Dendritic cell treated with granulocyte-macrophage colony-stimulating factor and Interleukin-4, amounts not matched to agents 40 ng/mL and 50 ng/mL, for 4 days (primary cell): Measurements from ENCODE around the gene ST6GALNAC6.
A peak's percentile ranks its signal among the peaks of the same experiment; 100 is the strongest.

ENCODE experiments used
- H3K27ac Mint-ChIP-seq: one replicate; pipeline ENCODE4 v1.8.0; 2022; ENCODE audit warnings: mild to moderate bottlenecking, mixed read lengths
- H3K27me3 Mint-ChIP-seq: one replicate; pipeline ENCODE4 v1.8.0; 2022; ENCODE audit warnings: mild to moderate bottlenecking, mixed read lengths
- H3K36me3 Mint-ChIP-seq: one replicate; pipeline ENCODE4 v1.8.0; 2022; ENCODE audit warnings: low read depth, mixed read lengths
- H3K4me1 Mint-ChIP-seq: one replicate; pipeline ENCODE4 v1.8.0; 2022; ENCODE audit warnings: low read depth, mixed read lengths
- H3K4me3 Mint-ChIP-seq: one replicate; pipeline ENCODE4 v1.8.0; 2022; ENCODE audit warnings: mild to moderate bottlenecking, moderate library complexity, mixed read lengths
- H3K9me3 Mint-ChIP-seq: one replicate; pipeline ENCODE4 v1.8.0; 2022; ENCODE audit warnings: mixed read lengths
- intact Hi-C: fragments of 100-400 bp; cut with micrococcal nuclease; formaldehyde crosslinking; loops from one replicate; pipeline ENCODE4 v1.15.0; 2022

ST6GALNAC6 gene

GRCh38 chr9:127927201-127927987, 28.0 kb upstream of the ST6GALNAC6 start:
- Mint-ChIP-seq H3K9me3 (no peaks in the 10 kb centered on the region), H3K27ac (peak overlapping the region; percentile 59), H3K27me3 (peaks cover 86% of the 10 kb centered on the region), H3K4me3 (peak overlapping the region; percentile 37), H3K36me3 (no peaks in the 10 kb centered on the region), H3K4me1 (peaks cover 49% of the 10 kb centered on the region)
- intact Hi-C loops = no loop called here

GRCh38 chr9:127926906-127927200, 27.4 kb upstream of the ST6GALNAC6 start:
- intact Hi-C loops = no loop called here
- Mint-ChIP-seq H3K4me3 (peak overlapping the region; percentile 35), H3K27me3 (peaks cover 91% of the 10 kb centered on the region), H3K4me1 (peaks cover 53% of the 10 kb centered on the region), H3K27ac (peak overlapping the region; percentile 59), H3K36me3 (no peaks in the 10 kb centered on the region), H3K9me3 (no peaks in the 10 kb centered on the region)

- no peak overlapping the region for H3K4me3 Mint-ChIP-seq
- intact Hi-C loops = no loop called here
- peaks cover 53% of the 10 kb centered on the region for H3K4me1 Mint-ChIP-seq
- H3K27me3 Mint-ChIP-seq = peaks cover 90% of the 10 kb centered on the region
- no peaks in the 10 kb centered on the region for H3K9me3 Mint-ChIP-seq
- no peaks in the 10 kb centered on the region for H3K36me3 Mint-ChIP-seq
- no peak overlapping the region for H3K27ac Mint-ChIP-seq
These were observed 26.8 kb upstream of the ST6GALNAC6 start for GRCh38 chr9:127925959-127926905.

- Mint-ChIP-seq H3K27ac (no peak overlapping the region), H3K27me3 (peaks cover 77% of the 10 kb centered on the region), H3K9me3 (no peaks in the 10 kb centered on the region), H3K36me3 (no peaks in the 10 kb centered on the region), H3K4me3 (no peak overlapping the region), H3K4me1 (peaks cover 56% of the 10 kb centered on the region)
- intact Hi-C loops = no loop called here
These were observed 25.5 kb upstream of the ST6GALNAC6 start for GRCh38 chr9:127924736-127925444.

- H3K4me1 Mint-ChIP-seq = peaks cover 56% of the 10 kb centered on the region
- no peak overlapping the region for H3K4me3 Mint-ChIP-seq
- no peaks in the 10 kb centered on the region for H3K36me3 Mint-ChIP-seq
- no peak overlapping the region for H3K27ac Mint-ChIP-seq
- intact Hi-C loops = no loop called here
- H3K9me3 Mint-ChIP-seq = no peaks in the 10 kb centered on the region
- peaks cover 66% of the 10 kb centered on the region for H3K27me3 Mint-ChIP-seq
These were observed 24.4 kb upstream of the ST6GALNAC6 start for GRCh38 chr9:127923771-127924170.

GRCh38 chr9:127923046-127923445, 23.6 kb upstream of the ST6GALNAC6 start:
- intact Hi-C loops = no loop called here
- Mint-ChIP-seq H3K27ac (no peak overlapping the region), H3K36me3 (no peaks in the 10 kb centered on the region), H3K4me1 (peaks cover 56% of the 10 kb centered on the region), H3K4me3 (no peak overlapping the region), H3K9me3 (no peaks in the 10 kb centered on the region), H3K27me3 (peaks cover 59% of the 10 kb centered on the region)

- Mint-ChIP-seq H3K9me3 (no peaks in the 10 kb centered on the region), H3K27me3 (peaks cover 48% of the 10 kb centered on the region), H3K4me1 (peaks cover 57% of the 10 kb centered on the region), H3K4me3 (peak overlapping the region; percentile 62), H3K36me3 (peaks cover 2% of the 10 kb centered on the region), H3K27ac (peak overlapping the region; percentile 60)
- intact Hi-C loops = no loop called here
These were observed 22.2 kb upstream of the ST6GALNAC6 start for GRCh38 chr9:127921557-127922120.

- intact Hi-C loops = no loop called here
- Mint-ChIP-seq H3K27ac (peak overlapping the region; percentile 86), H3K4me1 (peaks cover 59% of the 10 kb centered on the region), H3K27me3 (peaks cover 40% of the 10 kb centered on the region), H3K36me3 (peaks cover 4% of the 10 kb centered on the region), H3K4me3 (no peak overlapping the region), H3K9me3 (no peaks in the 10 kb centered on the region)
These were observed 21.4 kb upstream of the ST6GALNAC6 start for GRCh38 chr9:127920794-127921193.

GRCh38 chr9:127919253-127919815, 19.9 kb upstream of the ST6GALNAC6 start:
- Mint-ChIP-seq H3K36me3 (peaks cover 9% of the 10 kb centered on the region), H3K27me3 (peaks cover 28% of the 10 kb centered on the region), H3K27ac (peak overlapping the region; percentile 86), H3K4me3 (no peak overlapping the region), H3K9me3 (no peaks in the 10 kb centered on the region), H3K4me1 (peaks cover 73% of the 10 kb centered on the region)
- intact Hi-C loops = loop anchor here (5.0 to 10.0 kb wide), 3 partner anchors 37 to 345 kb away; partner anchors contain the start of gene CDK9

GRCh38 chr9:127918183-127919107, 19.0 kb upstream of the ST6GALNAC6 start:
- H3K27ac Mint-ChIP-seq = peak overlapping the region; percentile 86
- H3K4me1 Mint-ChIP-seq = peaks cover 73% of the 10 kb centered on the region
- H3K4me3 Mint-ChIP-seq = no peak overlapping the region
- peaks cover 19% of the 10 kb centered on the region for H3K27me3 Mint-ChIP-seq
- no peaks in the 10 kb centered on the region for H3K9me3 Mint-ChIP-seq
- H3K36me3 Mint-ChIP-seq = peaks cover 18% of the 10 kb centered on the region
- intact Hi-C loops = loop anchor here (5.0 to 10.0 kb wide), 3 partner anchors 36 to 344 kb away; partner anchors contain the start of gene CDK9

GRCh38 chr9:127917603-127918002, 18.2 kb upstream of the ST6GALNAC6 start:
- H3K4me3 Mint-ChIP-seq = peak overlapping the region; percentile 48
- H3K27me3 Mint-ChIP-seq = peaks cover 11% of the 10 kb centered on the region
- no peaks in the 10 kb centered on the region for H3K9me3 Mint-ChIP-seq
- intact Hi-C loops = loop anchor here (2.0 to 10.0 kb wide), 4 partner anchors 35 to 343 kb away; partner anchors contain the start of genes CDK9 and TOR2A
- peaks cover 79% of the 10 kb centered on the region for H3K4me1 Mint-ChIP-seq
- H3K27ac Mint-ChIP-seq = peak overlapping the region; percentile 86
- H3K36me3 Mint-ChIP-seq = peaks cover 26% of the 10 kb centered on the region
